Measurements from ENCODE around the gene SFI1.

DNA sequence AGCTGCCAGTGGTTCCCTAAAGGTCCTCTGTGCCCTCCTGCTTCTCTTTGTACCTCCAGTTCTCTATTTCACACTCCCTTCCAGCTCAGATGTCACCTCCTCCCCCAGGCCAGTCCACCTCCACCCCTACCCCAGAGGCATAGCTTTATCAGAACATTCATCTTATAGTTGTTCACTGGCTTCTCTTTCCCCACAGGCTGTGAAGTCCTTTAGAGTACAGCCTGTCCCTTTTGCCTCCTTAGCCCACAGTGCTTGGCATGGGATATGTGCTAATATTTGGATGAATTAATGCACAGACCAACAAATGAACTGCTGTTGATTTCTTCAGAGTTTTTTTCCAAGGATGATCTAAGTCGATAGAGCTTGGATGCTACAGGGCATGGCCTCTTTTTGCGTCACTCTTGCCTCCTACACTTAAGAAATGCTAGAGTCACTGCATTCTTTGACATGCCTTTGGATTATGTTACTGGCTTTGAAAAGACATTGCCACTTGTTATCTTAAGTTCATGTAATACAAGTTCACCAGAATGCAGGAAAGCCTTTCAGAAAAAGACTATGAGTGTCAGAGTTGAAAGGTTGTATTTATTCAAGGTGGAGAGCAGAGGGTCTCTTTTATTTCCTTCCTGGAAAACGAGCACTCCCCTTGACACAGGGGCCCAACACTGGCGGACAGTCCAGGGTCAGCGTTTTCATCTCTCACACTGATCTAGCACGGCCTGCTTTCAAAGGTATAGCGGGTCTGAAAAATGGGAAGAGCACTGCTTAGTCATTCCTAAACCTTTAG is 90.0 kb downstream of the SFI1 start:
- TF ChIP-seq, protein P1, sequence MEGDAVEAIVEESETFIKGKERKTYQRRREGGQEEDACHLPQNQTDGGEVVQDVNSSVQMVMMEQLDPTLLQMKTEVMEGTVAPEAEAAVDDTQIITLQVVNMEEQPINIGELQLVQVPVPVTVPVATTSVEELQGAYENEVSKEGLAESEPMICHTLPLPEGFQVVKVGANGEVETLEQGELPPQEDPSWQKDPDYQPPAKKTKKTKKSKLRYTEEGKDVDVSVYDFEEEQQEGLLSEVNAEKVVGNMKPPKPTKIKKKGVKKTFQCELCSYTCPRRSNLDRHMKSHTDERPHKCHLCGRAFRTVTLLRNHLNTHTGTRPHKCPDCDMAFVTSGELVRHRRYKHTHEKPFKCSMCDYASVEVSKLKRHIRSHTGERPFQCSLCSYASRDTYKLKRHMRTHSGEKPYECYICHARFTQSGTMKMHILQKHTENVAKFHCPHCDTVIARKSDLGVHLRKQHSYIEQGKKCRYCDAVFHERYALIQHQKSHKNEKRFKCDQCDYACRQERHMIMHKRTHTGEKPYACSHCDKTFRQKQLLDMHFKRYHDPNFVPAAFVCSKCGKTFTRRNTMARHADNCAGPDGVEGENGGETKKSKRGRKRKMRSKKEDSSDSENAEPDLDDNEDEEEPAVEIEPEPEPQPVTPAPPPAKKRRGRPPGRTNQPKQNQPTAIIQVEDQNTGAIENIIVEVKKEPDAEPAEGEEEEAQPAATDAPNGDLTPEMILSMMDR (IDR thresholded peaks at IDR 0.05; ENCODE audit: insufficient read depth, low read depth, low read length): no peak
- TF ChIP-seq EZH2 (IDR thresholded peaks at IDR 0.05; ENCODE audit: insufficient read depth, low read length): no peak
